Medulla oblongata (tissue), 1 donor: ENCODE data around the gene SRP54.
"Not testable (repeated sequence)": the region's sequence is repeated elsewhere in the genome, so short reads cannot be mapped to it uniquely, and the experiment has no call there.

Experiments used
- DNase-seq: peaks from one replicate; pipeline ENCODE4 v3.0.0-alpha.2; 2015; ENCODE audit errors: extremely low spot score

The SRP54 gene

DNA sequence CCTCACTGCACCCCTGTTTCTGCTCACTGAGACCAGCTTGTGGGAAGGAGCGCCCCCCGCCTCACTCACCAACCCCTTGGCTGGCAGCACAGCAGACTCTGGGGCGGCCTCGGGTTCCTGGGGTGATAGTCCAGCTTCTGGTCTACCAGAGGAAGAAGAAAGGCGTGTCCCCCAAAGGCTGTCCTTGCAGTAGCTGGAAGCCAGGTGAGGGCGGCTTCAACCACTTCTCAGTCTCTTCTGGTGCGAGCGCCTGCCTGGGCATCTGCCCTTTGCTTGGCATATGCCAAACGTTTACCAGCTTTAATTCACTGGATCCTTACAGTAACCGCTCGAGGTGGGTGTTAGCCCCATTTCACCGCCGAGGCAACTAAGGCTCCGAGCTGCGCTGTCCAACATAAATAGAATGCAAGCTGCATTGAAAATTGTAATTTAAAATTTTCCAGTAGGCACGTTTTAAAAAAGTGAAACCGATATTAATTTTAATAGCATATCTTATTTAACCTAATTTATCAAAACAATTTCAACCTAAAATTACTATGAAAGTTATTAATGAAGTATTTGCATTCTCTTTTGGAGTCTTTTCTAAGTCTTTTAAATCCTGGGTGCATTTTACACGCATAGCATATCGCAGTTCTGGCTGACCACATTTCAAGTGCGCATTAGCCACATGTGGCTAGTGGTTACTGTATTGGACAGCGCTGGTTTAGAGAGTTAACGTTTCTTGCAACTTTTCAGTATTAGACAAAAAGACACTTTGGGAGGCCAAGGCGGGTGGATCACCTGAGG is 64.2 kb downstream of the SRP54 start:
- DNase-seq = peak; percentile 50

DNA sequence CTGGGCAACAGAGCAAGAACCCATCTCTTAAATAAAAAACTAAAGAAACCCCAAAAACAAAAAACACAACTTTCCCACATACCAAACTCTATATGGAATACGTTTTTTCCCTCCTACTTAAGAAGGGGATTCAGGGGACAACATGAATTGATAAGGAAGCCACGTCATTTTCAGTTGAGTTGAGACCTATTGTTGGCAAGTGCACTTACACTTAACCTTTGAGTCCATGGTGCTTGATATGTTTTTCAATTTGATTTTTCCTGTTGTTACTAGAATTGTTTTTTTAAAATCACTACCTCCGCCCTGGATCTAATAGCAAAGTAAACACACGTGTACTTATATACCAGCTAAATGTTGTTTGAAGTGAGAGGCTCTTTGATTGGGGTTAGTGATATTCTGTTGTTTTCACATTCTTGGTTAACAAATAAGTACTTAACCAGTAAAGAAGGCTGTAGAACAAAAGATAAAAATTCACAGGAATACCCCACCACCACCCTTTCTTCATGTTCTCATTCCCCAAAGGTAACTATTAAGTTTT is 65.3 kb downstream of the SRP54 start:
- no peak for DNase-seq

DNA sequence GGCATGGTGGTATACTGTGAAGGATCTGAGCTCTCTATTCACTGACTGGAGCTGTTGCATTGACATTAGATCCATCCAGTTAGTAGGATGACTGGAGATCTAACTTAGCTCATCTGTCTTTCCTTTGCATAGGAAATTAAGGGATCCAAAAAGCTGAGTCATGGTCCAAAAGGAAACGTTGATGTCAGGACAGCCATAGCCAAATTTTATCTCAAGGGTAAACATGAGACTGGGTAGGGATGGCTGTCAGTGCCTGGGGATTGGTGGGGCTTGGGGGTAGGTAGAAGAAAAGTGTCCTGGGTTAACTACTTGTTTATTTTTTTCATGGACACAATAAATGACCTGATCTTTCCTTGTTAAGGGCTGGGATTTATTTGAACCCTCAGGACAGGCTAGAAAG is 67.9 kb downstream of the SRP54 start:
- DNase-seq = no peak

DNA sequence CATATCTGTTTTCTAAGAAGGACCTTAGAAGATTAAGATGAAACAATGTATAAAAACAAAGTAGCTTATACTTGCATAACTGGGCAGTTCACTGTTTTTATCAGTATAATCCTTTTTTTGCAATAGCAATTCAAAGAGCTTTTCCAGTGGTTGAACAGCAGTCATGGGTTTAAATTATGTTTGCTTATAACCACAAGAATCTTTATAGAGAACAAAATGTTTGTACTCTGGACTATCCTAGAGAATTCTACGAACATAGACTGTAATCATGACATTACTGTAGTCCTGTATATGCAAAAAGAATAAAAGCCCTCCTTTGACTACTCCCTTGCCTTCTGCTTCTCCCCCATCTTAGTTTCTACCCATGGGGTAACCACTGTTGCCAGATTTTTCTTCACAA is 69.0 kb downstream of the SRP54 start:
- DNase-seq = no peak

DNA sequence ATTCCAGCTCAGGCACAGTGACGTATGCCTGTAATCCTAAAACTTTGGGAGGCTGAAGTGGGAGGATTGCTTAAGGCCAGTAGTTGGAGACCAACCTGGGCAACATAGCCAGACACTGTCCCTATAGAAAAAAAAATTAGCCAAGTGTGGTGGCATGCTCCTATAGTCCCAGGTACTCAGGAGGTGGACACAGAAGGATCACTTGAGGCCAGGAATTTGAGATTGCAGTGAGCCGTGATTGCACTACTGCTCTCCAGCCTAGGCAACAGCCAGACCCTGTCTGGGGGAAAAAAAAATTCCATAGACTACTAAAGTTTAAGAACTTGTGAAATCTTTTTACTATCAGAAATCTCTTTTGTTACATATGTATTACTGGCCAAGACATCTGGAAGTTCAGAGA is 69.8 kb downstream of the SRP54 start:
- no peak for DNase-seq

DNA sequence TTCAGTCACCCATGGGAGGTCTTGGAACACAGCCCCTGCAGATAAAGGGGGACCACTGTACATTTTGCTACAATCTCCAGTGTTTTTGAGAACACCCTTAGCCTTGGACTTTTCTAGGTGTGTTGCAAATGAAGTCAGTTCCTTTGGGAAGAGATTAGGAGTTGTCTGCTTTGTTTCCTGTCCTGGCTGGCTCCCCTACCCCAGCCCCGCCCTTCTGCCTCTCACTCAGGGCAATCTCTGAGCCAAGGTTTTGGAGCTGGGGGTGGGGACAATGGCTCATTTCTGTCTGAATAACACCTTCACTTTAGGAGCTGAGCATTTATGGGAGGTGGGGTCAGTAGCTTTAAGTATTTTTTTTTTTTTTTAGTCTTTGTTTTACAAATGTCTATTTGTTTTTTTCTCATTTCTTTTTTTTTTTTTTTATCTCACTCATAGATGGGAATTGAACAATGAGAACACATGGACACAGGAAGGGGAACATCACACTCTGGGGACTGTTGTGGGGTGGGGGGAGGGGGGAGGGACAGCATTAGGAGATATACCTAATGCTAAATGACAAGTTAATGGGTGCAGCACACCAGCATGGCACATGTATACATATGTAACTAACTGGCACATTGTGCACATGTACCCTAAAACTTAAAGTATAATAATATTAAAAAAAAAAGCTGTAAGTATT is 78.5 kb downstream of the SRP54 start:
- not testable (repeated sequence) for DNase-seq

DNA sequence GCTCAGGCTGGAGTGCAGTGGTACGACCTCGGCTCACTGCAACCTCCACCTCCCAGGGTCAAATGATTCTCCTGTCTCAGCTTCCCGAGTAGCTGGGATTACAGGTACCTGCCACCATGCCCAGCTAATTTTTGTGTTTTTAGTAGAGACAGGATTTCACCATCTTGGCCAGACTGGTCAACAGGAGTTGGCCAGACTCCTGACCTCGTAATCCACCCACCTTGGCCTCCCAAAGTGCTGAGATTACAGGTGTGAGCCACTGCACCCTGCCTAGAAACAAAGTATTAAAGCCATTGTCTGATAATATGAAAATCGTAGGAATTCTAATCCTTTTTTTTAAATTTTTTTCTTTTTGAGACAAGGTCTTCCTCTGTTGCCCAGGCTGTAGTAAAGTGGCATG is 82.9 kb downstream of the SRP54 start:
- DNase-seq = not testable (repeated sequence)

DNA sequence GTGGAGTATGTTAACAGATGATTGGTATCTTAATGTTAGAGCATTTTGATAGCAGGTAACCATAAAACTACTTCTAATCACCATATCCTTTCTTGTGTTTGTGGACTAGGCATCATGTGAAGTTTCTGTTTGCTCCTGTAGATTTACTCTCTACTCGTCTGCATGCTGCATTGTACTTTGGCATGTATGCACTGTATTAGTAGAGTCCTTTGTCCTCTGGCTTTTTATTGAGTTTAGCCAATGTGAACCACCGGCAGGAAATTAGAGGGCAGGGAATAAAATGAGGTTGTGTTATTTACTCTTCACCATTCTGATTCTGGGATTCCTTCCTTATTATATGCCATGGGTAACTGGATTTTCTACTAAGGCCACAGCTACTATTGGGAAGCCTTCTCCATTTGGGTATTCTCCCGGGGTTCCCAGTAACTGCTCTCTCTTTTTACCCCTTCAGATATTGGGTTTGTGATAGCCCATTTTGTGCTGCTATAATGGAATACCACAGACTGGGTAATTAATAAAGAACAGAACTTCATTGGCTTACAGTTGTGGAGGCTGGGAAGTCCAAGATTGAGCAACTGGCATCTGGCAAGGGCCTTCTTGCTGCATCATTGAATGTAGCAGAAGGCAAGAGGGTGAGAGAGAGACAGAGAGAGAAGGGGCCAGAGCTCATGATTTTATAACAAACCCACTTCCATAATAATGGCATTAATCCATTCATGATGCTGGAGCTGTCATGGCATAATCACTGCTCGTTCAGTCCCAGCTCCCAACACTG is 85.6 kb downstream of the SRP54 start:
- no peak for DNase-seq

DNA sequence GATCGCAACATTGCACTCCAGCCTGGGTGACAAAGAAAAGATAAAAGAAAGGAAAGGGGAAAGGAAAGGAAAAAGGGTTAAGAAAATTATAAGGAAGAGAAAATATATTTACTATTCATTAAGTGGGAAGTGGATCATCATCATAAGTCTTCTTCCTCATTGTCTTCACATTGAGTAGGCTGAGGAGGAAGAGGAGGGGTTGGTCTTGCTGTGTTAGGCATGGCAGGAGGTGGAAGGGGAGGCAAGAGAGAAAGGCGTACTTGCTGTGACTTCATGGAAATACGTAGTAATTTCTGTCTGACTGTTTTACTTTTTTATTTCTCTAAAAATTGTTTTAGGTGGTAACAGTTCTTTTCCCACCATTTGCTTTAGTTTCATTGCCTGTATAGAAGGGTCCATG is 89.4 kb downstream of the SRP54 start:
- no peak for DNase-seq

DNA sequence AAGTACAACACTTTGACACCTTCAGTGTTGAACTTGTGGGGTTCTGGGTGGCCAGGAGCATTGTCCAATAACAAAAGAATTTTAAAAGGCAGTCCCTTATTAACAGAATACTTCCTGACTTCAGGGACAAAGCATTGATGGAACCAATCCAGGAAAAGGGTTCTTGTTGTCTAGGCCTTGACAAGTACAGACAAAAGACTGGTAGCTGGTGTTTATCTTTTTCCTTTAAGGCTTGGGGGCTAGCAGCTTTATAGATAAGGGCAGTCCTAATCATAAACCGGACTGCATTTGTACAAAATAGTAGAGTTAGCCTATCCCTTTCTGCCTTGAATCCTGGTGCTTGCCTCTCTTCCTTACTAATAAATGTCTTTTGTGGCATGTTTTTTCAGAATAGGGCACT is 90.7 kb downstream of the SRP54 start:
- no peak for DNase-seq

DNA sequence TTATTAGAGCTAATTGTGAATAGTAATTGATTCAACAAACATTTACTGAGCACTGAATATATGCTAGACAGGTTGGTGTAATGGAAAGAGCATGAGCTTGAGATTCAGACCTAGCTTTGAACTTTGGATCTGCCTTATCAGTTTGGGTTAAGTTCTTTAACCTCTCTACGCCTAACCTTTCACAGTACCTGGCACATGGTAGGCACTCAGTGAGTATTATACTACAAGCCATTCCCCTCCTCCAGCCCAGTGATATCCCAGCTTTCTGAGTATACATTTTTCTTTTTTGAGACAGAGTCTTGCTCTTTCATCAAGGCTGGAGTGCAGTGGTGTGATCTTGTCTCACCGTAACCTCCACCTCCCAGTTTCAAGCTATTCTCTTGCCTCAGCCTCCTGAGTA is 95.3 kb downstream of the SRP54 start:
- no peak for DNase-seq
